Measurements from ENCODE around the gene CDH12. TPM values are rescaled to one million over a fixed set of nuclear protein-coding genes. Genes with fewer than 3 reads are reported as not detected.
"Not testable (repeated sequence)": the region's sequence is repeated elsewhere in the genome, so short reads cannot be mapped to it uniquely, and the experiment has no call there.

The CDH12 gene
- total RNA-seq, 1 experiment from 2014 or later, result 2.3 TPM

DNA sequence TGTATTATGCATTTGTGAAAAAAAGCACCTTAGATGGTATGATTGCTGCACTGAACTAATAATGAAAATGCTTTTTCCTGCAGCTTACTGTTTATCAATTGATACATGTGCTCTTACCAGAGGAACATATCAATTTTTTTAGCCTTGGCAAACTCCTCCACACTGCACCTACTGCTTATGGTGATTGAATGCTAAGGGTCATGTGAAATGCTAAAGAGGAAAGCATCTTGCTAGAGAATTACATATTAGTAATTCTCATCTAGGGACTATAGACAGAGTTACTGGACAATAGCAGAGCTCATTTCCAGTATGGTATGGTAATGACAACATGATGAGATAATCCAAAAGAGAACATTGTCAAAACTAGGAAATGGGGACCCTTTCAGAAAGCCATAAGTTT, 817.1 kb downstream of the CDH12 start:
- TF ChIP-seq, protein P1, sequence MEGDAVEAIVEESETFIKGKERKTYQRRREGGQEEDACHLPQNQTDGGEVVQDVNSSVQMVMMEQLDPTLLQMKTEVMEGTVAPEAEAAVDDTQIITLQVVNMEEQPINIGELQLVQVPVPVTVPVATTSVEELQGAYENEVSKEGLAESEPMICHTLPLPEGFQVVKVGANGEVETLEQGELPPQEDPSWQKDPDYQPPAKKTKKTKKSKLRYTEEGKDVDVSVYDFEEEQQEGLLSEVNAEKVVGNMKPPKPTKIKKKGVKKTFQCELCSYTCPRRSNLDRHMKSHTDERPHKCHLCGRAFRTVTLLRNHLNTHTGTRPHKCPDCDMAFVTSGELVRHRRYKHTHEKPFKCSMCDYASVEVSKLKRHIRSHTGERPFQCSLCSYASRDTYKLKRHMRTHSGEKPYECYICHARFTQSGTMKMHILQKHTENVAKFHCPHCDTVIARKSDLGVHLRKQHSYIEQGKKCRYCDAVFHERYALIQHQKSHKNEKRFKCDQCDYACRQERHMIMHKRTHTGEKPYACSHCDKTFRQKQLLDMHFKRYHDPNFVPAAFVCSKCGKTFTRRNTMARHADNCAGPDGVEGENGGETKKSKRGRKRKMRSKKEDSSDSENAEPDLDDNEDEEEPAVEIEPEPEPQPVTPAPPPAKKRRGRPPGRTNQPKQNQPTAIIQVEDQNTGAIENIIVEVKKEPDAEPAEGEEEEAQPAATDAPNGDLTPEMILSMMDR (IDR thresholded peaks at IDR 0.05; ENCODE audit: unreplicated experiment), result no peak
- no TSS peak for BruUV-seq (replicated peaks)
- no peak overlapping the region for H3K4me3 Mint-ChIP-seq (ENCODE audit: low read depth, unreplicated experiment)
- no peak overlapping the region for H3K27ac Mint-ChIP-seq (ENCODE audit: unreplicated experiment)
- H3K9me3 Mint-ChIP-seq (ENCODE audit: low read depth, unreplicated experiment), result peaks cover 3% of the 10 kb centered on the region
- H3K27me3 Mint-ChIP-seq (ENCODE audit: unreplicated experiment), result no peaks in the 10 kb centered on the region
- CTCF ChIA-PET, result no interaction called here
- intact Hi-C loops (cut with micrococcal nuclease; ENCODE audit: unreplicated experiment), result no loop called here
- no peak for DNase-seq
- no peaks in the 10 kb centered on the region for H3K36me3 Mint-ChIP-seq (ENCODE audit: insufficient read depth, unreplicated experiment)
- no peaks in the 10 kb centered on the region for H3K4me1 Mint-ChIP-seq (ENCODE audit: low read depth, unreplicated experiment)

DNA sequence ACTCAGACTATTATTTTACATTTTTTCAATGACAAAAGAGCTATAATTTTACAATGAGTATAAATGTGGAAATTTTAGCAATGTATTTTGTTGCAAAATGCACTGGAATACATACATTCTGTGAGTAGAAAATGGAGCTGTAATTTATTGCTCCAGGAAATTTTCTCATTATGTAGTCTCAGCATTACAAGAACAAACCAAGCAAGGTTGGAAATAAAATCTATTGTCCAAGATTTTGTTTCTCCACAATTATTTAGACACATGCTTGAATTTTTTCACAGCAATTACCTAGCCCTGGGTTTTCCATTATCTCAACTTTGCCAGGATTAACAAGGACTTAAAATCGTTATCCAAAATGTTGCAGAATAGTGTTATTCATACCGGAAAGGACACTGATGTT, 820.1 kb downstream of the CDH12 start:
- CTCF ChIA-PET, result no interaction called here
- TF ChIP-seq, protein P1 (IDR thresholded peaks at IDR 0.05; ENCODE audit: unreplicated experiment), result no peak
- no peak for DNase-seq
- BruUV-seq (replicated peaks), result no TSS peak
- Mint-ChIP-seq H3K36me3 (ENCODE audit: insufficient read depth, unreplicated experiment) (no peaks in the 10 kb centered on the region), H3K4me3 (ENCODE audit: low read depth, unreplicated experiment) (no peak overlapping the region), H3K27me3 (ENCODE audit: unreplicated experiment) (no peaks in the 10 kb centered on the region), H3K27ac (ENCODE audit: unreplicated experiment) (no peak overlapping the region), H3K9me3 (ENCODE audit: low read depth, unreplicated experiment) (no peaks in the 10 kb centered on the region), H3K4me1 (ENCODE audit: low read depth, unreplicated experiment) (no peaks in the 10 kb centered on the region)
- intact Hi-C loops (cut with micrococcal nuclease; ENCODE audit: unreplicated experiment), result no loop called here

DNA sequence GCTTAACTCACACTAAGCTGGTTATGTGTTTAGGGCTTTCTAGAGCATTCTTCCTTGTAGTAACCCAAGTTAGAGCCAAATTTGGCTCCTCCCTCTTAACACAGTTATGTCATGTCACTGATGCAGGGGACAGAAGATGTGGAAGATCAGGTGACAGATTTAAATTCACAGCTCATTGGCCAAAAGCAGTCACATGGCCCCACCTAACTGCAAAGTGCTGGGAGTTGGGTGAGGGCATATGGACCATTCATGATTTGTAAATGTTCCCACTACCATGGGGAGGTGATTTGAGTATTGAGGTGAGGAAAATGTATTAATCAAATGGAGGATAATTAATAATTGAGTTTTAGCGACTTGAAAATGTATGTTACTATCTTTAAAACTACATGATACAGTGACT, 829.4 kb downstream of the CDH12 start:
- Mint-ChIP-seq H3K9me3 (ENCODE audit: low read depth, unreplicated experiment) (peaks cover 7% of the 10 kb centered on the region), H3K27ac (ENCODE audit: unreplicated experiment) (no peak overlapping the region), H3K27me3 (ENCODE audit: unreplicated experiment) (no peaks in the 10 kb centered on the region), H3K4me1 (ENCODE audit: low read depth, unreplicated experiment) (no peaks in the 10 kb centered on the region), H3K36me3 (ENCODE audit: insufficient read depth, unreplicated experiment) (no peaks in the 10 kb centered on the region), H3K4me3 (ENCODE audit: low read depth, unreplicated experiment) (no peak overlapping the region)
- CTCF ChIA-PET, result no interaction called here
- no peak for DNase-seq
- TF ChIP-seq, protein P1 (IDR thresholded peaks at IDR 0.05; ENCODE audit: unreplicated experiment), result no peak
- intact Hi-C loops (cut with micrococcal nuclease; ENCODE audit: unreplicated experiment), result no loop called here
- BruUV-seq (replicated peaks), result no TSS peak

DNA sequence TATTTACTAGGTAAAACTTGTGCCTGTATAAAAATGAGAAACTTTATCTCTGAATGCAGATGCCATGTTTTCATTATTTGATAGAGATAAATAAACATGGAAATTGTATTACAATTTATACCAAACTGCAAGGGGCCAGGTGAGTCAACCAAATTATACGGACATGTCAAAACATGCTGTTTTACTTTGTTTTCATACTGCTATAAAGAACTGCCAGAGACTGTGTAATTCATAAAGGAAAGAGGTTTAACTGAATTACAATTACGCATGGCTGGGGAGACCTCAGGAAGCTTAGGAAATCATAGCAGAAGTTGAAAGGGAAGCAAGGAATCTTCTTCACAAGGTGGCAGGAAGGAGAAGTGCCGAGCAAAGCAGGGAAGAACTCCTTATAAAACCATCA, 840.3 kb downstream of the CDH12 start:
- CTCF ChIA-PET; H3K36me3 Mint-ChIP-seq (ENCODE audit: insufficient read depth, unreplicated experiment); DNase-seq; H3K4me3 Mint-ChIP-seq (ENCODE audit: low read depth, unreplicated experiment); H3K9me3 Mint-ChIP-seq (ENCODE audit: low read depth, unreplicated experiment); BruUV-seq (replicated peaks); intact Hi-C loops (cut with micrococcal nuclease; ENCODE audit: unreplicated experiment); H3K27me3 Mint-ChIP-seq (ENCODE audit: unreplicated experiment); H3K27ac Mint-ChIP-seq (ENCODE audit: unreplicated experiment); H3K4me1 Mint-ChIP-seq (ENCODE audit: low read depth, unreplicated experiment): not testable (repeated sequence)

DNA sequence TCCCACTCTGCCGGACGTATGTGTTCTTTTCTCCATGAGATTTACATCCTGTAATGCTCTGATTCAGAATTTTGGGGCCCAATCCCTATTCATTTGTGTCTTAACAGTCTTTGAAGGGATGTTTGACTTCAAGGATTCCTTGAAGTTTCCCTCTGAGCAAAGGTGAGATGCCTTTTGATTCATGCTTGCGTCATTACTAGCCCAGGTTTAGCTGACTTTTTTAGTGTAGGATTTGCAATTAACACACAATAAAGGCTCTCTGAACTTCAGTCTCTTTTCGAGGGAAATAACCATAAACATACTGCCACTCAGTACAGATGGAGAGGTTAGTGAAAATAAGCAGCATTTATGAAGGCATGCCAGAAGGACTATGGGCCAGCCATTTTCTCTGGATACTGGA, 842.3 kb downstream of the CDH12 start:
- H3K9me3 Mint-ChIP-seq (ENCODE audit: low read depth, unreplicated experiment); BruUV-seq (replicated peaks); H3K36me3 Mint-ChIP-seq (ENCODE audit: insufficient read depth, unreplicated experiment); DNase-seq; H3K4me3 Mint-ChIP-seq (ENCODE audit: low read depth, unreplicated experiment); H3K27me3 Mint-ChIP-seq (ENCODE audit: unreplicated experiment); H3K27ac Mint-ChIP-seq (ENCODE audit: unreplicated experiment); intact Hi-C loops (cut with micrococcal nuclease; ENCODE audit: unreplicated experiment); CTCF ChIA-PET; H3K4me1 Mint-ChIP-seq (ENCODE audit: low read depth, unreplicated experiment): not testable (repeated sequence)

DNA sequence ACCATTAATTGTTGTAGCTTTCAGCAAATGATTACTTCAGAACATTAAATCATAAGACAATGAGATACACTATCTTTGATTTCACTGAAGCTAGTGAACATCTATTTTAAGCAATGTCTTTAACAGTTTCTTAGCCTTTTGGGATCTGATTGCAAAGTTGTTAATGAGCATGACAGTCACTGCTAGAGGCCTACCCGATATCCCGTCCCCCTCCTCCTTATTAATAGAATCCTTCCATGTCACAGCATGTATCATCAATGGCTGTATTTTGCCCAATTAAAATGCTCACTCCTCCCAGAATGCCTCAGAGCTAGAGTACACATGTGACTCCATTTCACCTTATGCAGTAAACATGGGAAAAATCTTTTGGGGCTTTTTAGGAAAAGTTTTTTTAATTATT, 852.0 kb downstream of the CDH12 start:
- BruUV-seq (replicated peaks); DNase-seq; H3K27me3 Mint-ChIP-seq (ENCODE audit: unreplicated experiment); intact Hi-C loops (cut with micrococcal nuclease; ENCODE audit: unreplicated experiment); H3K4me3 Mint-ChIP-seq (ENCODE audit: low read depth, unreplicated experiment); CTCF ChIA-PET; H3K9me3 Mint-ChIP-seq (ENCODE audit: low read depth, unreplicated experiment); H3K4me1 Mint-ChIP-seq (ENCODE audit: low read depth, unreplicated experiment); H3K36me3 Mint-ChIP-seq (ENCODE audit: insufficient read depth, unreplicated experiment); H3K27ac Mint-ChIP-seq (ENCODE audit: unreplicated experiment): not testable (repeated sequence)

DNA sequence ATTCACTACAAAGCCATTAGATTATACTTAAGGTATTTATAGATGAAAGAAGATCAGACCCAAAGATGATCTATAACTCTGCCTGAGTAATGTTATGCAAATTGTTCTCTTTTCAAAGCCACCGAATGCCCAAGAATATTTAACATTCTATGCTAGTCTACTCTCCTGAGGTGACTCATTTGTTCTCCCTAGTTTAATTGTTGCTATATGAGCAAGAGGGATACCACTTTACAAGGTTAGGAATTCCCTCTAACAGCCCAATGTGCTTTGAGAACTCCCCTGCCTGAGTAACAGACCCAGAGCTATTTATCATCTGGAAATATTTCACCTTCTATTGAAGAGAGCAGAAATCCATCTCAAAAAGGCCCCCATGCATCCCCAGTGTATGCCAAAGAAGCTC, 867.3 kb downstream of the CDH12 start:
- H3K36me3 Mint-ChIP-seq (ENCODE audit: insufficient read depth, unreplicated experiment); H3K4me1 Mint-ChIP-seq (ENCODE audit: low read depth, unreplicated experiment); H3K9me3 Mint-ChIP-seq (ENCODE audit: low read depth, unreplicated experiment); DNase-seq; CTCF ChIA-PET; BruUV-seq (replicated peaks); H3K27ac Mint-ChIP-seq (ENCODE audit: unreplicated experiment); H3K27me3 Mint-ChIP-seq (ENCODE audit: unreplicated experiment); intact Hi-C loops (cut with micrococcal nuclease; ENCODE audit: unreplicated experiment); H3K4me3 Mint-ChIP-seq (ENCODE audit: low read depth, unreplicated experiment): not testable (repeated sequence)

DNA sequence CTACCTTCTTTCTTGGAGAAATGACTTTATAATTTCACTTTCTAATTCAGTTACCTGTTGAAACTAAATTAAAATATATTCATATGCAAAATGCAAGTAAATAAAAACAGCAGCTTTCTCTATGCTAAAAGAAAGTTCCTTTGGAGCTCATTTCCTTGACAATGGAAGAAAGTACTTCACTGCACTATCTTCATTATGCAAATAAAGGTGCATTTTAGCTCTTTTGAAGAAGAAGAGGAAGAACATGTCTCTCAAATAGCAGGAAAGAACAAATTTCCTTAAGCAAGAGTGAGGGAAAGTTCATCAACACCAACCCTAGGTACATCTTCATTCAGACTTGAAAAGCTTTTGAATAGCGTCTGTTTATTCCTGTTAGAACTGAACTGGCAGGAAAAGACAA, 901.6 kb downstream of the CDH12 start:
- DNase-seq; H3K27ac Mint-ChIP-seq (ENCODE audit: unreplicated experiment); H3K4me3 Mint-ChIP-seq (ENCODE audit: low read depth, unreplicated experiment); intact Hi-C loops (cut with micrococcal nuclease; ENCODE audit: unreplicated experiment); CTCF ChIA-PET; H3K9me3 Mint-ChIP-seq (ENCODE audit: low read depth, unreplicated experiment); H3K4me1 Mint-ChIP-seq (ENCODE audit: low read depth, unreplicated experiment); H3K27me3 Mint-ChIP-seq (ENCODE audit: unreplicated experiment); H3K36me3 Mint-ChIP-seq (ENCODE audit: insufficient read depth, unreplicated experiment); BruUV-seq (replicated peaks): not testable (repeated sequence)
